Stimulated activated CD4-positive, alpha-beta T cell treated with anti-CD3 and anti-CD28 coated beads, Interleukin-2, amount 100 ng/mL, for 24 hours (primary cell): Measurements from ENCODE around the gene ITGBL1.

Experiments used
- DNase-seq, 2 donors: peaks; one replicate each; pipeline ENCODE4 v3.0.0-alpha.2; 2020

The ITGBL1 gene

GRCh38 chr13:101452519-101453485, at the start of gene ITGBL1:
Gene ITGBL1, plus strand, starts transcription at chr13:101452675. Its CDS starts 159 bp downstream, at chr13:101452834.
- no peak for DNase-seq

- DNase-seq, result no peak
Measured at GRCh38 chr13:101406791-101407190, 45.7 kb upstream of the ITGBL1 start.

- DNase-seq, result no peak
Measured at GRCh38 chr13:101408154-101408553, 44.3 kb upstream of the ITGBL1 start.

GRCh38 chr13:101408992-101409656, 43.4 kb upstream of the ITGBL1 start:
- no peak for DNase-seq

- no peak for DNase-seq
Measured at GRCh38 chr13:101412076-101412475, 40.4 kb upstream of the ITGBL1 start.

- DNase-seq, result no peak
Measured at GRCh38 chr13:101415358-101416174, 36.9 kb upstream of the ITGBL1 start.

GRCh38 chr13:101416181-101417042, 36.1 kb upstream of the ITGBL1 start, which contains the start of gene NALCN:
Gene NALCN, minus strand, starts transcription at chr13:101416508. Its CDS starts 17,382 bp downstream, at chr13:101399126.
- peak in 1 of 2 donors; percentile 8 for DNase-seq

GRCh38 chr13:101417043-101417406, 35.5 kb upstream of the ITGBL1 start:
- no peak for DNase-seq

GRCh38 chr13:101417501-101417900, 35.0 kb upstream of the ITGBL1 start:
- no peak for DNase-seq

GRCh38 chr13:101423872-101424271, 28.6 kb upstream of the ITGBL1 start:
- DNase-seq, result no peak

GRCh38 chr13:101424381-101425155, 27.9 kb upstream of the ITGBL1 start:
- DNase-seq, result no peak

- no peak for DNase-seq
Measured at GRCh38 chr13:101425156-101425471, 27.4 kb upstream of the ITGBL1 start.

- no peak for DNase-seq
Measured at GRCh38 chr13:101425623-101426022, 26.9 kb upstream of the ITGBL1 start.

GRCh38 chr13:101429733-101430132, 22.7 kb upstream of the ITGBL1 start:
- DNase-seq, result no peak

GRCh38 chr13:101433895-101434294, 18.6 kb upstream of the ITGBL1 start:
- DNase-seq, result no peak

GRCh38 chr13:101434486-101434885, 18.0 kb upstream of the ITGBL1 start:
- no peak for DNase-seq

- no peak for DNase-seq
Measured at GRCh38 chr13:101447852-101448251, 4.6 kb upstream of the ITGBL1 start.

GRCh38 chr13:101449790-101450748, 2.4 kb upstream of the ITGBL1 start:
- DNase-seq, result no peak

GRCh38 chr13:101450749-101451130, 1.7 kb upstream of the ITGBL1 start:
- no peak for DNase-seq

GRCh38 chr13:101451641-101452040, 834 bp upstream of the ITGBL1 start:
- no peak for DNase-seq
